ENCODE data around the gene WWC2. TPM values are rescaled to one million over a fixed set of nuclear protein-coding genes. Genes with fewer than 3 reads are reported as not detected.

Gene WWC2
- total RNA-seq, 1 experiment from 2014 or later, result 39.1 TPM

GRCh38 chr4:183205193-183205592, 106.1 kb downstream of the WWC2 start (continued):
- TF ChIP-seq REST (IDR thresholded peaks at IDR 0.05; ENCODE audit: low read depth), result no peak
- TF ChIP-seq ELF1 (IDR thresholded peaks at IDR 0.05; ENCODE audit: borderline replicate concordance, low read depth), result no peak
- TF ChIP-seq POLR2A (IDR thresholded peaks at IDR 0.05; ENCODE audit: borderline replicate concordance, extremely low read depth, insufficient read depth, insufficient read length), result no peak
- TF ChIP-seq CBX3 (IDR thresholded peaks at IDR 0.05; ENCODE audit: low read depth), result no peak
- no peak for TF ChIP-seq TCF7L2 (IDR thresholded peaks at IDR 0.05; ENCODE audit: borderline replicate concordance, extremely low read depth, insufficient read depth, insufficient read length)
- TF ChIP-seq ATF3 (IDR thresholded peaks at IDR 0.05), result no peak
- TF ChIP-seq ZFX (IDR thresholded peaks at IDR 0.05), result no peak
- no peak for TF ChIP-seq RAD21 (IDR thresholded peaks at IDR 0.05; ENCODE audit: low read depth)
- no peak for TF ChIP-seq FOSL1 (IDR thresholded peaks at IDR 0.05; ENCODE audit: low read depth)

- H3K36me3 ChIP-seq (ENCODE audit: control insufficient read depth in 1 of 2, insufficient read depth in 2 of 2, low read length in 2 of 2), result no peaks in the 10 kb centered on the region
- H3K4me3 ChIP-seq (replicated peaks in 1 of 2; ENCODE audit: low read depth in 1 of 2, low read length in 2 of 2), result no peak overlapping the region
- no peaks in the 10 kb centered on the region for H4K20me1 ChIP-seq (ENCODE audit: insufficient read depth)
- POLR2A ChIA-PET, result no interaction called here
- intact Hi-C loops (cut with micrococcal nuclease), result no loop called here
- H3K27me3 ChIP-seq (ENCODE audit: insufficient read depth, low read length), result no peaks in the 10 kb centered on the region
- no peaks in the 10 kb centered on the region for H3K9me3 ChIP-seq (ENCODE audit: control insufficient read depth in 1 of 2, insufficient read depth in 1 of 2, low read depth in 1 of 2, low read length in 2 of 2)
- no peak for TF ChIP-seq SP1 (IDR thresholded peaks at IDR 0.05; ENCODE audit: low read depth)
- no peak for TF ChIP-seq ZFX (IDR thresholded peaks at IDR 0.05)
- TF ChIP-seq CTCF (IDR thresholded peaks at IDR 0.05 in 2 of 3, conservative IDR thresholded peaks at IDR 0.05 in 1 of 3; ENCODE audit: borderline replicate concordance in 1 of 3, insufficient read depth in 1 of 3, low read depth in 2 of 3, low read length in 2 of 3), result no peak
- peaks cover 5 to 9% of the 10 kb centered on the region in 2 experiments; a peak in 3 of 4 replicates for H3K4me1 ChIP-seq (ENCODE audit: control insufficient read depth in 1 of 2, insufficient read depth in 2 of 2, low read length in 2 of 2)
- RAD21 ChIA-PET (ENCODE audit: low non-redundant PET in 1 of 2, low total read pairs in 2 of 2, uncharacterized antibody in 2 of 2, unreplicated experiment in 2 of 2), result no interaction called here
- CTCF ChIA-PET, result no interaction called here
- no peak for ATAC-seq
- H2AFZ ChIP-seq (ENCODE audit: low read depth, low read length, poor library complexity, severe bottlenecking), result no peak overlapping the region
- peaks cover 29% of the 10 kb centered on the region; the same call in 1 of the 2 replicates for H3K79me2 ChIP-seq (ENCODE audit: insufficient read depth, low read length)
- DNase-seq (ENCODE audit: low read depth, low spot score), result no peak
- no TSS peak for BruUV-seq (replicated peaks)
- no peak overlapping the region for H3K4me2 ChIP-seq (ENCODE audit: low read length)
- H3K9ac ChIP-seq (ENCODE audit: low read length), result no peak overlapping the region
- H3K27ac ChIP-seq (ENCODE audit: low read depth, low read length), result no peak overlapping the region
- H3K9me2 ChIP-seq (ENCODE audit: insufficient read depth), result no peaks in the 10 kb centered on the region
Observed at GRCh38 chr4:183205709-183206108, 106.7 kb downstream of the WWC2 start.
